ENCODE data around the gene ORC3.

DNA sequence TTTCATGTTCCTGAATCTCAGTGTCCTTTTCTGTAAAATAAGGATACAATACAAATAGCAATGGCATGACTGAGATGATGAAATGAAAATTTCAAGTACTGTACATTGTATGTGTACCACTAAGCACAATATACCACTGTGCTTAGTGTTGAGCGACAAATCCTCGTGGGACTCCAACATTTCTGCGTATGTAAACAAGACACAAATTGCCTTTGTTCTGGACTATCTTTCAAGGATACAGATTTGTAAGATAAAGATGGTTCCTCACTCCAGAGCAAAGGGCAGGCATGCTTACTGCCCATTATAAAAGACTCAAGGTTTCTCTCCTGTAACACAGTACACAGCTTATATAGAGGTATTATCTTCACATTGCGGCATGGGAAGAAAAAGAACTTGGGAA is 6.1 kb upstream of the ORC3 start:
- TF ChIP-seq POLR2A (IDR thresholded peaks at IDR 0.05; ENCODE audit: low read depth, low read length): no peak
- TF ChIP-seq POLR2AphosphoS5 (IDR thresholded peaks at IDR 0.05; ENCODE audit: low read depth, low read length): no peak

Data from GM12892 (cell line).